Hepatocyte (in vitro differentiated cells): ENCODE measurements around the gene KRTAP3-2. TPM values are rescaled to one million over a fixed set of nuclear protein-coding genes. Genes with fewer than 3 reads are reported as not detected.
"Not testable (repeated sequence)": the region's sequence is repeated elsewhere in the genome, so short reads cannot be mapped to it uniquely, and the experiment has no call there.

Experiments used
- DNase-seq: peaks from one replicate; pipeline ENCODE4 v3.0.0-alpha.2; 2016; ENCODE audit warnings: low spot score
- H2AFZ ChIP-seq: fragments of 200-600 bp; sonication (generic); 2 replicates; pipeline ENCODE4 v1.6.0; 2016; ENCODE audit warnings: antibody characterized with exemption, mild to moderate bottlenecking
- H3K27ac ChIP-seq: fragments of 200-600 bp; sonication (generic); 2 replicates; pipeline ENCODE4 v1.5.1; 2016; ENCODE audit warnings: mild to moderate bottlenecking
- H3K27me3 ChIP-seq: fragments of 200-600 bp; sonication (generic); 2 replicates; pipeline ENCODE4 v1.6.1; 2016
- H3K36me3 ChIP-seq: fragments of 200-600 bp; sonication (generic); replicated peaks from 2 replicates; pipeline ENCODE4 v1.5.1; 2016; ENCODE audit warnings: low read depth; ENCODE audit not compliant: insufficient read depth
- H3K4me1 ChIP-seq: fragments of 200-600 bp; sonication (generic); 2 replicates; pipeline ENCODE4 v1.5.1; 2016; ENCODE audit warnings: mild to moderate bottlenecking, moderate library complexity; ENCODE audit not compliant: insufficient read depth
- H3K4me2 ChIP-seq: fragments of 200-600 bp; sonication (generic); 2 replicates; pipeline ENCODE4 v1.6.0; 2016
- H3K4me3 ChIP-seq: fragments of 200-600 bp; sonication (generic); 2 replicates; pipeline ENCODE4 v1.5.1; 2016; ENCODE audit warnings: mild to moderate bottlenecking
- H3K79me2 ChIP-seq: fragments of 200-600 bp; sonication (generic); 2 replicates; pipeline ENCODE4 v1.6.0; 2017; ENCODE audit warnings: mild to moderate bottlenecking
- H3K9me2 ChIP-seq: fragments of 200-600 bp; sonication (generic); replicated peaks from 2 replicates; pipeline ENCODE4 v1.6.0; 2017; ENCODE audit warnings: mild to moderate bottlenecking; ENCODE audit not compliant: insufficient read depth
- H3K9me3 ChIP-seq: fragments of 200-600 bp; sonication (generic); 2 replicates; pipeline ENCODE4 v1.5.1; 2016; ENCODE audit warnings: low read depth, mild to moderate bottlenecking
- H4K20me1 ChIP-seq: fragments of 200-600 bp; sonication (generic); 2 replicates; pipeline ENCODE4 v1.6.0; 2016; ENCODE audit warnings: mild to moderate bottlenecking; ENCODE audit not compliant: insufficient read depth, poor library complexity, severe bottlenecking
- EZH2 ChIP-seq: fragments of 200-600 bp; sonication (generic); IDR thresholded peaks from 2 replicates; pipeline ENCODE4 v1.6.1; 2016; ENCODE audit warnings: antibody characterized with exemption, mild to moderate bottlenecking, borderline replicate concordance
- EZH2phosphoT487 ChIP-seq: fragments of 200-600 bp; sonication (generic); IDR thresholded peaks from one replicate; pipeline ENCODE4 v1.6.1; 2018; ENCODE audit warnings: antibody characterized with exemption, mild to moderate bottlenecking, low read depth, moderate library complexity; ENCODE audit not compliant: unreplicated experiment, severe bottlenecking
- WGBS: methylation state at CpG from one replicate; pipeline ENCODE4 v1.1.6; 2016; ENCODE audit warnings: low lambda C conversion rate; ENCODE audit errors: missing lambda C conversion rate; 5-methylcytosine and 5-hydroxymethylcytosine counted together
- polyA plus RNA-seq: library from polyadenylated mRNA; unstranded; fragments of >200 nt; fragmentation: Nextera tagmentation; extraction: Ambion mirVana; gene quantifications from 2 replicates; pipeline ENCODE4 v1.2.1, GENCODE V29; 2016
- total RNA-seq: library from RNA; depleted of rRNA; stranded (reverse); fragments of >200 nt; gene quantifications from 2 replicates; pipeline ENCODE4 v1.2.3, GENCODE V29; 2014
- TF ChIP-seq, protein P1 (sequence below): fragments of 200-600 bp; sonication (generic); IDR thresholded peaks from 2 replicates; pipeline ENCODE4 v1.5.1; 2016; ENCODE audit warnings: antibody characterized with exemption, mild to moderate bottlenecking; ENCODE audit not compliant: poor library complexity

Gene KRTAP3-2
- total RNA-seq (not detected in 2 replicates), polyA plus RNA-seq (not detected in 2 replicates)

- WGBS: 87% methylated on average over 6 of the region's 6 CpGs
- DNase-seq, H3K27ac ChIP-seq, H3K4me2 ChIP-seq, H3K79me2 ChIP-seq, H4K20me1 ChIP-seq, H3K9me3 ChIP-seq, H2AFZ ChIP-seq, H3K4me1 ChIP-seq, H3K4me3 ChIP-seq, H3K9me2 ChIP-seq, H3K36me3 ChIP-seq, H3K27me3 ChIP-seq: not testable (repeated sequence)
Observed at GRCh38 chr17:40999563-40999962, at the start of gene KRTAP3-2. KRTAP3-2 (minus strand) TSS chr17:40999906; CDS start chr17:40999853, 53 bp downstream.

GRCh38 chr17:41049110-41049509, 49.4 kb upstream of the KRTAP3-2 start:
- H3K9me2 ChIP-seq: no peaks in the 10 kb centered on the region
- H4K20me1 ChIP-seq: no peaks in the 10 kb centered on the region
- peaks cover 11% of the 10 kb centered on the region for H3K4me1 ChIP-seq
- H3K27me3 ChIP-seq: no peaks in the 10 kb centered on the region
- no peak for TF ChIP-seq EZH2
- no peak for TF ChIP-seq EZH2phosphoT487
- TF ChIP-seq, protein P1, sequence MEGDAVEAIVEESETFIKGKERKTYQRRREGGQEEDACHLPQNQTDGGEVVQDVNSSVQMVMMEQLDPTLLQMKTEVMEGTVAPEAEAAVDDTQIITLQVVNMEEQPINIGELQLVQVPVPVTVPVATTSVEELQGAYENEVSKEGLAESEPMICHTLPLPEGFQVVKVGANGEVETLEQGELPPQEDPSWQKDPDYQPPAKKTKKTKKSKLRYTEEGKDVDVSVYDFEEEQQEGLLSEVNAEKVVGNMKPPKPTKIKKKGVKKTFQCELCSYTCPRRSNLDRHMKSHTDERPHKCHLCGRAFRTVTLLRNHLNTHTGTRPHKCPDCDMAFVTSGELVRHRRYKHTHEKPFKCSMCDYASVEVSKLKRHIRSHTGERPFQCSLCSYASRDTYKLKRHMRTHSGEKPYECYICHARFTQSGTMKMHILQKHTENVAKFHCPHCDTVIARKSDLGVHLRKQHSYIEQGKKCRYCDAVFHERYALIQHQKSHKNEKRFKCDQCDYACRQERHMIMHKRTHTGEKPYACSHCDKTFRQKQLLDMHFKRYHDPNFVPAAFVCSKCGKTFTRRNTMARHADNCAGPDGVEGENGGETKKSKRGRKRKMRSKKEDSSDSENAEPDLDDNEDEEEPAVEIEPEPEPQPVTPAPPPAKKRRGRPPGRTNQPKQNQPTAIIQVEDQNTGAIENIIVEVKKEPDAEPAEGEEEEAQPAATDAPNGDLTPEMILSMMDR: no peak
- DNase-seq: no peak
- no peak overlapping the region for H3K4me3 ChIP-seq
- no peaks in the 10 kb centered on the region for H3K36me3 ChIP-seq
- WGBS: 52% methylated on average over 2 of the region's 2 CpGs
- no peak overlapping the region for H2AFZ ChIP-seq
- no peaks in the 10 kb centered on the region for H3K9me3 ChIP-seq
- H3K79me2 ChIP-seq: no peaks in the 10 kb centered on the region
- H3K4me2 ChIP-seq: no peak overlapping the region
- H3K27ac ChIP-seq: peak overlapping the region; percentile 15

GRCh38 chr17:41048441-41048840, 48.7 kb upstream of the KRTAP3-2 start:
- Histone ChIP-seq H4K20me1 (no peaks in the 10 kb centered on the region), H3K27ac (peak overlapping the region; percentile 15), H2AFZ (no peak overlapping the region), H3K4me3 (no peak overlapping the region), H3K9me2 (no peaks in the 10 kb centered on the region), H3K79me2 (no peaks in the 10 kb centered on the region), H3K27me3 (no peaks in the 10 kb centered on the region), H3K9me3 (no peaks in the 10 kb centered on the region), H3K4me2 (no peak overlapping the region), H3K36me3 (no peaks in the 10 kb centered on the region), H3K4me1 (peaks cover 11% of the 10 kb centered on the region)
- DNase-seq: no peak
- no peak for TF ChIP-seq EZH2phosphoT487
- TF ChIP-seq EZH2: no peak
- TF ChIP-seq, protein P1: no peak
- WGBS: 34% methylated on average over 7 of the region's 7 CpGs

DNA sequence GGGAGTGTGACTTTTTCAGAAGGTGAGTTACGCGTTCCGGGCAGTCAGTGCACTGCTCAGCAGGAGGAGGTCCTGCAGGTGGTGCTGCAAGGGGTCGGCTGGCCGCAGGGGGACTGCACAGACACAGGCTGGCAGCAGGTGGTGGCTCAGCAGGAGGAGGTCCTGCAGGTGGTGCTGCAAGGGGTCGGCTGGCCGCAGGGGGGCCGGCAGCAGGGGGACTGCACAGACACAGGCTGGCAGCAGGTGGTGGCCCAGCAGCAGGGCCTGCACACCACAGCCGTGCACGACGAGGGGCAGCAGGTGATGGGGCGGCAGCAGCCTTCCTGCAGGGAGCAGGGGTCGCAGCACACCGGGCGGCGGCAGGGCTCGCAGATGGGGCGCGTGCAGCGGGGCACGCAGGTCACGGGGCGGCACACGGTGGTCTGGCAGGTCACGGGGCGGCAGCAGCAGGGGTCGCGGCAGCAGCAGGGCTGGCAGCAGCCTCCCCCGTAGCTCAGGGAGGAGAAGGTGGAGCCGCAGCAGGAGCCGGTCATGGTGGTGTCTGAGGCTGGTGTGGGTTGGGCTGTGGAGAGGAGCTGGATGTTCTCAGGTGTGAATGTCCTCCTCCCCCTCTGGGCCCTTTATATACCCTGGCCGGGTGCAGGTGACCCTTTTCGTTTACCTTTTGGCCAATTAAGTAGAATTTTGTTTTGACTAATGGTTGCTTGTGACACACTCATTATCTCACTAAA, 47.2 kb upstream of the KRTAP3-2 start, which contains the start of gene KRTAP2-1:
KRTAP2-1 (minus strand) TSS at position 582 of the 731 bp plus-strand sequence; CDS start at position 533, 49 bp downstream.
- H3K4me2 ChIP-seq, H3K9me2 ChIP-seq, H3K79me2 ChIP-seq, H2AFZ ChIP-seq, H3K9me3 ChIP-seq, DNase-seq, H3K27ac ChIP-seq, H3K36me3 ChIP-seq, H3K27me3 ChIP-seq, H4K20me1 ChIP-seq, H3K4me3 ChIP-seq: not testable (repeated sequence)
- peaks cover 11% of the 10 kb centered on the region for H3K4me1 ChIP-seq
- WGBS: 81% methylated on average over 9 of the region's 33 CpGs
